Endodermal cell (in vitro differentiated cells): ENCODE data around the gene CALB2. TPM values are rescaled to one million over a fixed set of nuclear protein-coding genes. Genes with fewer than 3 reads are reported as not detected.

Source experiments
- DNase-seq: peaks from one replicate; pipeline ENCODE4 v3.0.0-alpha.2; 2017
- H3K27ac ChIP-seq: 2 replicates; pipeline ENCODE4 v1.5.1; 2013; ENCODE audit warnings: mild to moderate bottlenecking, low read depth, low read length, moderate library complexity
- H3K27me3 ChIP-seq: 2 replicates; pipeline ENCODE4 v1.6.1; 2013; ENCODE audit warnings: mild to moderate bottlenecking, low read length, moderate library complexity; ENCODE audit not compliant: insufficient read depth, control insufficient read depth, poor library complexity, severe bottlenecking
- H3K36me3 ChIP-seq: 2 replicates; pipeline ENCODE4 v1.7.0; 2013; ENCODE audit warnings: mild to moderate bottlenecking, low read length, moderate library complexity; ENCODE audit not compliant: control insufficient read depth, insufficient read depth
- H3K4me1 ChIP-seq: one replicate; pipeline ENCODE4 v1.7.0; 2013; ENCODE audit warnings: low read length; ENCODE audit not compliant: control insufficient read depth, insufficient read depth
- H3K4me3 ChIP-seq: 2 replicates; pipeline ENCODE4 v1.5.1; 2013; ENCODE audit warnings: mild to moderate bottlenecking, low read length, moderate library complexity
- H3K9ac ChIP-seq: 2 replicates; pipeline ENCODE4 v1.6.1; 2013; ENCODE audit warnings: mild to moderate bottlenecking, low read length, moderate library complexity; ENCODE audit not compliant: poor library complexity, severe bottlenecking; ENCODE audit errors: extremely low read depth
- H3K9me3 ChIP-seq: 2 replicates; pipeline ENCODE4 v1.6.1; 2013; ENCODE audit warnings: mild to moderate bottlenecking, low read length, moderate library complexity; ENCODE audit not compliant: control insufficient read depth
- H3K27ac Mint-ChIP-seq: 2 replicates; pipeline ENCODE4 v1.8.0; 2020; ENCODE audit warnings: mixed read lengths
- H3K27me3 Mint-ChIP-seq: 2 replicates; pipeline ENCODE4 v1.8.0; 2021; ENCODE audit warnings: mild to moderate bottlenecking, mixed read lengths; ENCODE audit not compliant: insufficient read depth
- H3K36me3 Mint-ChIP-seq: 2 replicates; pipeline ENCODE4 v1.8.0; 2020; ENCODE audit warnings: low read depth, mixed read lengths
- H3K4me1 Mint-ChIP-seq: 2 replicates; pipeline ENCODE4 v1.8.0; 2020; ENCODE audit warnings: mixed read lengths
- H3K4me3 Mint-ChIP-seq: 2 replicates; pipeline ENCODE4 v1.8.0; 2020; ENCODE audit warnings: mild to moderate bottlenecking, moderate library complexity, mixed read lengths
- H3K9me3 Mint-ChIP-seq: 2 replicates; pipeline ENCODE4 v1.8.0; 2020; ENCODE audit warnings: mild to moderate bottlenecking, mixed read lengths
- WGBS, 2 experiments: methylation state at CpG; one replicate each; pipeline versions ENCODE4 v1.1.5 to v1.1.7; 2013; ENCODE audit warnings: missing lambda C conversion rate in 2 of 2, mixed read lengths in 1 of 2; ENCODE audit not compliant: insufficient coverage in 1 of 2, insufficient read length in 1 of 2; 5-methylcytosine and 5-hydroxymethylcytosine counted together
- total RNA-seq, 2 donors: library from RNA; stranded (reverse); fragmentation: NEBNext Ultra II Directional in 1 of 2; extraction: Animal tissue kit (Norgen Biotek cat#: 25700) in 1 of 2; gene quantifications; 2 replicates in 1 of 2; 3 replicates in 1 of 2; pipeline ENCODE4 v1.2.1, GENCODE V29; 2021
- TF ChIP-seq, protein P1 (sequence below): fragments of 200-600 bp; sonication (generic); conservative IDR thresholded peaks from 2 replicates; pipeline ENCODE4 v1.5.0; 2021; ENCODE audit warnings: antibody characterized with exemption, mild to moderate bottlenecking

CALB2 gene
- total RNA-seq, 2 donors from 2014 or later, result 1.8 TPM; not detected in 1

DNA sequence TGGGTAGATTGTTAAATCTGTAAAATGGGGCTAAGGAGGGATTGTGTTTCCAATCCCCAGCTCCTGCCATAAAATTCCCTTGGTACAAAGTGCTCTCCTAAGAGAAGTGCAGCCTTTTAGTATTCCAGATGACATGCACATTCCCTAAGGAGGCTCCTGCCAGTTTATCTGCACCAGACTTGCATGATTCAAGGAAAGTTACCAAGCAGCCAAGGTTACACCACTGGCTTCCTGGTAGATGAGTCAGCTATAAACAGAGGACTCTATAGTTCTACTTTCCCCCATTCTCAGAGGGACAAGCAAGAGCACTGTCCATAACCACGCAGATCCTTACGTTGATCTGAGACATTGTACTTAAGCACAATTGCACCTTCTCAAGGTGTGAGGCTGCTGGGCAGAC lies 1.9 kb downstream of the CALB2 start:
- H3K4me1 Mint-ChIP-seq, result peaks cover 2% of the 10 kb centered on the region
- TF ChIP-seq, protein P1, sequence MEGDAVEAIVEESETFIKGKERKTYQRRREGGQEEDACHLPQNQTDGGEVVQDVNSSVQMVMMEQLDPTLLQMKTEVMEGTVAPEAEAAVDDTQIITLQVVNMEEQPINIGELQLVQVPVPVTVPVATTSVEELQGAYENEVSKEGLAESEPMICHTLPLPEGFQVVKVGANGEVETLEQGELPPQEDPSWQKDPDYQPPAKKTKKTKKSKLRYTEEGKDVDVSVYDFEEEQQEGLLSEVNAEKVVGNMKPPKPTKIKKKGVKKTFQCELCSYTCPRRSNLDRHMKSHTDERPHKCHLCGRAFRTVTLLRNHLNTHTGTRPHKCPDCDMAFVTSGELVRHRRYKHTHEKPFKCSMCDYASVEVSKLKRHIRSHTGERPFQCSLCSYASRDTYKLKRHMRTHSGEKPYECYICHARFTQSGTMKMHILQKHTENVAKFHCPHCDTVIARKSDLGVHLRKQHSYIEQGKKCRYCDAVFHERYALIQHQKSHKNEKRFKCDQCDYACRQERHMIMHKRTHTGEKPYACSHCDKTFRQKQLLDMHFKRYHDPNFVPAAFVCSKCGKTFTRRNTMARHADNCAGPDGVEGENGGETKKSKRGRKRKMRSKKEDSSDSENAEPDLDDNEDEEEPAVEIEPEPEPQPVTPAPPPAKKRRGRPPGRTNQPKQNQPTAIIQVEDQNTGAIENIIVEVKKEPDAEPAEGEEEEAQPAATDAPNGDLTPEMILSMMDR, result no peak
- Histone ChIP-seq H3K4me3 (no peak overlapping the region), H3K27me3 (peaks cover 50% of the 10 kb centered on the region), H3K4me1 (no peaks in the 10 kb centered on the region), H3K9me3 (no peaks in the 10 kb centered on the region), H3K9ac (no peak overlapping the region), H3K27ac (no peak overlapping the region), H3K36me3 (no peaks in the 10 kb centered on the region)
- H3K27me3 Mint-ChIP-seq, result peaks cover 63% of the 10 kb centered on the region
- 96 to 100% methylated on average over 2 of the region's 2 CpGs for WGBS, 2 experiments
- no peak overlapping the region for H3K27ac Mint-ChIP-seq
- H3K4me3 Mint-ChIP-seq, result no peak overlapping the region
- DNase-seq, result no peak
- no peaks in the 10 kb centered on the region for H3K36me3 Mint-ChIP-seq
- no peaks in the 10 kb centered on the region for H3K9me3 Mint-ChIP-seq

DNA sequence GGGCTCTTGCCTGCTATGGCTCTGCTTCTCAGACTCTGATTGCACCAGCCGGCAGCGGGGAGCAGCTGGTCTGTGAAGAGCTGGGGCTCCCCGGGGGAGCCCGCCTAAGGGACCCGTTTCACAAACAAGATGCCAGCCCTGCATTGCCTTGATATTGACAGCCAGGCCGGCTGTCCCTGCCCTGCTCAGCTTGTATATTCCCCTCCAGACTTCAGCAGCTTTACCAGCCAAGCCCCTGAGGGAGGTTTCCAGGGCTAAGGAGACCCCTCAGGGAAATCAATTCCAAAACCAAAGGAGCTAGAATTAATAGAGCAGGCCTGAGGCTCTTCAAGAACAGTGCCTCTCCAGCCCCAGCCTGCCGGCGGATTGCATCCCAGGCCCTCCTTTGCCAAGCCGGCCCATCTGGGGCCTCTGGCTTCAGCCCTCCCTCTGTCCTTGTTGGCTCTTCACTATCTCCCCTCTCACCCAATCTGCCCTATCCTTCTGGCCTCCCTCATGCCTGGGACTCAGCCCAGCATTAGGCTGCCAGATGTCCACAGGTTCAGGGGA lies 5.7 kb downstream of the CALB2 start:
- Mint-ChIP-seq H3K27ac (no peak overlapping the region), H3K27me3 (peaks cover 36% of the 10 kb centered on the region), H3K36me3 (no peaks in the 10 kb centered on the region), H3K4me1 (no peaks in the 10 kb centered on the region), H3K4me3 (no peak overlapping the region), H3K9me3 (no peaks in the 10 kb centered on the region)
- H3K9ac ChIP-seq, result no peak overlapping the region
- H3K27ac ChIP-seq, result peak overlapping the region; percentile 62
- TF ChIP-seq, protein P1, result no peak
- WGBS, 2 experiments, result 88 to 89% methylated on average over 5 to 9 of the region's 9 CpGs
- peak; percentile 34 for DNase-seq
- no peaks in the 10 kb centered on the region for H3K36me3 ChIP-seq
- H3K4me3 ChIP-seq, result no peak overlapping the region
- no peaks in the 10 kb centered on the region for H3K4me1 ChIP-seq
- H3K27me3 ChIP-seq, result peaks cover 28% of the 10 kb centered on the region
- H3K9me3 ChIP-seq, result no peaks in the 10 kb centered on the region

DNA sequence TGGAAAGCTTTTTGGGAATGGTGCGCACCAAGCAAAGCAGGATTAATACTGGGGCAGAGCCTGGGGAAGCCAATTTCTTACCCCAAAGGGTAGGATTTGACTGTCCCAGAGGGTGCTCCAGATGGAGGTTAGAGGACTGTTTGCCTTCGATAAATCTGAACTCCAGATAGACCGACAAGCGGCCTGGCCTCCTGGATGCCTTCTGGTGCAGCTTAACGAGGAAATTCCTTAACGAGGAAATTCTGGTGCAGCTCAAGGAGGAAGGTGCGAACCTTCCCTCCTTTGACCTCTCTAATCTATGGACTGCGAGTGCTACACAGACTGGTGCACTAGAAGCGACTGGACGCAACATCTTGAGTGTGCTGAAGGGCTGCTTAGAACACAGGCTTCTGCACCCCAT lies 6.5 kb downstream of the CALB2 start:
- H3K27me3 ChIP-seq, result peaks cover 20% of the 10 kb centered on the region
- H3K9me3 ChIP-seq, result no peaks in the 10 kb centered on the region
- Mint-ChIP-seq H3K36me3 (no peaks in the 10 kb centered on the region), H3K27me3 (peaks cover 31% of the 10 kb centered on the region), H3K27ac (no peak overlapping the region), H3K9me3 (no peaks in the 10 kb centered on the region), H3K4me1 (peaks cover 5% of the 10 kb centered on the region), H3K4me3 (no peak overlapping the region)
- DNase-seq, result no peak
- H3K4me3 ChIP-seq, result no peak overlapping the region
- no peaks in the 10 kb centered on the region for H3K4me1 ChIP-seq
- H3K9ac ChIP-seq, result no peak overlapping the region
- TF ChIP-seq, protein P1, result no peak
- H3K27ac ChIP-seq, result no peak overlapping the region
- H3K36me3 ChIP-seq, result no peaks in the 10 kb centered on the region
- 81 to 87% methylated on average over 10 of the region's 10 CpGs for WGBS, 2 experiments
